Stomach (tissue), 9 donors: Measurements from ENCODE around the gene SUPV3L1. TPM values are rescaled to one million over a fixed set of nuclear protein-coding genes. Genes with fewer than 3 reads are reported as not detected.
"Not testable (repeated sequence)": the region's sequence is repeated elsewhere in the genome, so short reads cannot be mapped to it uniquely, and the experiment has no call there.

Experiments used
- DNase-seq, 2 donors: peaks; one replicate each; pipeline versions ENCODE4 v3.0.0 to v3.0.0-alpha.2; 2013 to 2019
- H3K27ac ChIP-seq, 5 donors: fragments of 200-600 bp in 4 of 5; sonication (generic) in 4 of 5; one replicate each; pipeline ENCODE4 v1.5.1; 2013 to 2019; ENCODE audit warnings: mild to moderate bottlenecking in 1 of 5, moderate library complexity in 1 of 5
- H3K27me3 ChIP-seq, 3 donors: fragments of 200-600 bp; sonication (generic); one replicate each; pipeline ENCODE4 v1.5.1; 2017 to 2019; ENCODE audit warnings: mixed run types in 1 of 3
- H3K36me3 ChIP-seq, 4 donors: fragments of 200-600 bp; sonication (generic); 1 replicate in 3 of 4; 2 replicates in 1 of 4; pipeline ENCODE4 v1.5.1; 2016 to 2019
- H3K4me1 ChIP-seq, 4 donors: fragments of 200-600 bp; sonication (generic); one replicate each; pipeline ENCODE4 v1.5.1; 2016 to 2019
- H3K4me3 ChIP-seq, 4 donors: fragments of 200-600 bp; sonication (generic) in 3 of 4; one replicate each; pipeline ENCODE4 v1.5.1; 2016 to 2019; ENCODE audit warnings: mild to moderate bottlenecking in 1 of 4
- H3K9me3 ChIP-seq, 4 donors: fragments of 200-600 bp; sonication (generic); one replicate each; pipeline ENCODE4 v1.5.1; 2016 to 2019
- CTCF ChIP-seq, 7 experiments: fragments of 450-650 bp in 4 of 7; fragments of 200-600 bp in 3 of 7; sonication (generic) in 3 of 7; IDR thresholded peaks; one replicate each; pipeline ENCODE4 v1.5.1; 2016 to 2019; ENCODE audit warnings: antibody characterized with exemption in 7 of 7, control low read depth in 2 of 7, mild to moderate bottlenecking in 1 of 7
- EP300 ChIP-seq: sonication (generic); formaldehyde crosslinking; IDR thresholded peaks from one replicate; pipeline ENCODE4 v1.6.1; 2017; ENCODE audit warnings: antibody characterized with exemption
- POLR2A ChIP-seq, 4 donors: fragments of 450-650 bp; IDR thresholded peaks; one replicate each; pipeline ENCODE4 v1.6.1; 2016; ENCODE audit warnings: antibody characterized with exemption in 4 of 4, control low read depth in 2 of 4, mild to moderate bottlenecking in 1 of 4, moderate library complexity in 1 of 4
- POLR2AphosphoS5 ChIP-seq, 3 donors: sonication (generic); formaldehyde crosslinking; IDR thresholded peaks; one replicate each; pipeline ENCODE4 v1.6.1; 2016; ENCODE audit warnings: antibody characterized with exemption in 3 of 3
- WGBS, 5 donors: extraction: QIAGEN DNeasy Blood & Tissue Kit in 3 of 5; methylation state at CpG; one replicate each; pipeline versions ENCODE4 v1.1.5 to v1.1.7; 2013 to 2018; 5-methylcytosine and 5-hydroxymethylcytosine counted together
- intact Hi-C: fragments of 100-400 bp; cut with DNase I; formaldehyde crosslinking; loops from one replicate; pipeline ENCODE4 v1.15.1; 2023; ENCODE audit warnings: low total_unique reads
- polyA plus RNA-seq, 3 donors: library from polyadenylated mRNA; stranded (reverse); fragments of 200-250 nt; gene quantifications; one replicate each; pipeline ENCODE4 v1.2.3, GENCODE V29; 2013
- total RNA-seq, 5 donors: library from RNA; depleted of rRNA; stranded (reverse); fragments of >200 nt; gene quantifications; one replicate each; pipeline versions ENCODE4 v1.1.0 to v1.2.3, GENCODE V29; 2014 to 2016
- donor health status: healthy with polysubstance abuse.
- donor health status: Bipolar disorder and iron deficiency.
- donor health status: healthy.

The SUPV3L1 gene
- total and polyA plus RNA-seq, 8 donors: 15.2 to 111 (median 45.5) TPM

GRCh38 chr10:69153227-69153626 is 26.8 kb upstream of the SUPV3L1 start:
- Histone ChIP-seq H3K36me3 (peaks cover under 1 to 14% (median 14%) of the 10 kb centered on the region in 4 donors), H3K4me1 (peaks cover 0 to 4% (median 0%) of the 10 kb centered on the region in 4 donors), H3K4me3 (no peak overlapping the region), H3K9me3 (no peaks in the 10 kb centered on the region), H3K27me3 (no peaks in the 10 kb centered on the region), H3K27ac (no peak overlapping the region)
- TF ChIP-seq CTCF (IDR thresholded peaks at IDR 0.05): no peak
- no peak for TF ChIP-seq POLR2AphosphoS5 (IDR thresholded peaks at IDR 0.05)
- no peak for TF ChIP-seq EP300
- no peak for TF ChIP-seq POLR2A (IDR thresholded peaks at IDR 0.05)
- 87 to 93% (median 91%) methylated on average over 6 of the region's 6 CpGs for WGBS, 5 donors
- no peak for DNase-seq
- intact Hi-C loops: no loop called here

GRCh38 chr10:69160809-69161241 is 19.2 kb upstream of the SUPV3L1 start:
- intact Hi-C loops: no loop called here
- Histone ChIP-seq H3K27me3 (no peaks in the 10 kb centered on the region), H3K36me3 (peaks cover 14 to 87% (median 84%) of the 10 kb centered on the region in 4 donors), H3K9me3 (no peaks in the 10 kb centered on the region), H3K4me3 (no peak overlapping the region), H3K4me1 (no peaks in the 10 kb centered on the region), H3K27ac (no peak overlapping the region)
- WGBS, 5 donors: 91 to 99% (median 96%) methylated on average over 2 of the region's 2 CpGs
- DNase-seq: no peak
- TF ChIP-seq CTCF (IDR thresholded peaks at IDR 0.05) (no peak), EP300 (no peak)

- WGBS, 5 donors: 91 to 96% (median 94%) methylated on average over 4 of the region's 4 CpGs
- no peaks in the 10 kb centered on the region for H3K4me1 ChIP-seq
These were observed 11.5 kb upstream of the SUPV3L1 start for GRCh38 chr10:69168493-69168892.

GRCh38 chr10:69172241-69172982 is 7.6 kb upstream of the SUPV3L1 start:
- H3K27ac ChIP-seq: no peak overlapping the region
- no peak for TF ChIP-seq POLR2A (IDR thresholded peaks at IDR 0.05)
- no peak for TF ChIP-seq EP300
- no peak for TF ChIP-seq CTCF (IDR thresholded peaks at IDR 0.05)
- TF ChIP-seq POLR2AphosphoS5 (IDR thresholded peaks at IDR 0.05): no peak
- no peak for DNase-seq
- no peak overlapping the region for H3K4me3 ChIP-seq
- H3K4me1 ChIP-seq: no peaks in the 10 kb centered on the region
- H3K27me3 ChIP-seq: no peaks in the 10 kb centered on the region
- intact Hi-C loops: no loop called here
- H3K36me3 ChIP-seq: peaks cover 14 to 65% (median 62%) of the 10 kb centered on the region in 4 donors
- H3K9me3 ChIP-seq: no peaks in the 10 kb centered on the region
- WGBS, 5 donors: 85 to 88% (median 86%) methylated on average over 3 of the region's 3 CpGs

More at GRCh38 chr10:69168493-69168892, 11.5 kb upstream of the SUPV3L1 start:
- no peak for DNase-seq
- TF ChIP-seq POLR2AphosphoS5 (IDR thresholded peaks at IDR 0.05) (no peak), EP300 (no peak), CTCF (IDR thresholded peaks at IDR 0.05) (no peak), POLR2A (IDR thresholded peaks at IDR 0.05) (no peak)
- H3K4me3 ChIP-seq: no peak overlapping the region
- no peaks in the 10 kb centered on the region for H3K27me3 ChIP-seq
- intact Hi-C loops: no loop called here
- H3K9me3 ChIP-seq: no peaks in the 10 kb centered on the region
- no peak overlapping the region for H3K27ac ChIP-seq
- peaks cover 17 to 99% (median 94%) of the 10 kb centered on the region in 4 donors for H3K36me3 ChIP-seq

GRCh38 chr10:69175326-69175725 is 4.7 kb upstream of the SUPV3L1 start:
- DNase-seq, H3K27ac ChIP-seq, H3K9me3 ChIP-seq, intact Hi-C loops, H3K4me3 ChIP-seq, H3K27me3 ChIP-seq, H3K4me1 ChIP-seq: not testable (repeated sequence)
- WGBS, 5 donors: 68 to 98% (median 93%) methylated on average over 4 of the region's 4 CpGs
- peaks cover 7 to 36% (median 33%) of the 10 kb centered on the region in 4 donors for H3K36me3 ChIP-seq
